Thyroid gland (tissue), 4 donors: ENCODE data around the gene C1QTNF12.

Source experiments
- CTCF ChIP-seq, 6 experiments: fragments of 200-600 bp in 3 of 6; fragments of 450-650 bp in 3 of 6; sonication (generic) in 3 of 6; IDR thresholded peaks; one replicate each; pipeline ENCODE4 v1.5.1; 2016 to 2019; ENCODE audit warnings: antibody characterized with exemption in 6 of 6, mild to moderate bottlenecking in 2 of 6, inconsistent platforms in 1 of 6, moderate library complexity in 1 of 6
- POLR2A ChIP-seq, 2 donors: fragments of 450-650 bp; IDR thresholded peaks; one replicate each; pipeline ENCODE4 v1.6.1; 2017; ENCODE audit warnings: antibody characterized with exemption in 2 of 2, mild to moderate bottlenecking in 2 of 2, moderate library complexity in 1 of 2

DNA sequence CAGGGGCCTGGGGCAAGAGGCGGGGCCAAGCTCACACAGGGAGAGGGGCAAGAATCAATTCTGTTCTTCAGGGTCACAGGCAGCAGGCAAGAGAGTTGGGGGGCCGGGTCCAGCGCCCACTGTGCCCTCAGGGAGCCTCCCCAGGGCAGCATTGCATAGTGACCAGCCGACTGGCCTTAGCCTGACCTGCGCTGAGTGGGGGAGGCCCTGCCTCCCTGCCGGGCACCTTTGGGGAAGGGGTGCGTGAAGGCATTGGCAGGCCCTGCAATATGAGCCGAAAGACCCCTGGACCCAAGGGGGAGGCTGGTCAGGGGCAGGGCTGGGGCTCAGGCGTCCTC is 45.9 kb upstream of the C1QTNF12 start:
- TF ChIP-seq CTCF (IDR thresholded peaks at IDR 0.05) (no peak), POLR2A (IDR thresholded peaks at IDR 0.05) (no peak)
